ENCODE results near the gene MLLT3.

- TF ChIP-seq POLR2A (IDR thresholded peaks at IDR 0.05; ENCODE audit: low read depth, low read length) (no peak), TAF1 (IDR thresholded peaks at IDR 0.05; ENCODE audit: borderline replicate concordance, low read depth, low read length) (no peak)
These were observed 239.7 kb downstream of the MLLT3 start for GRCh38 chr9:20382460-20383071.

Data from GM12892 (cell line).